ENCODE measurements around the gene HOXD10.

The HOXD10 gene

GRCh38 chr2:176157499-176158185 is 41.1 kb downstream of the HOXD10 start:
- in situ Hi-C loops (cut with MboI; ENCODE audit: low sequenced_read_pairs), result no loop called here

- in situ Hi-C loops (cut with MboI; ENCODE audit: low sequenced_read_pairs), result no loop called here
Observed at GRCh38 chr2:176158186-176158591, 41.6 kb downstream of the HOXD10 start.

- in situ Hi-C loops (cut with MboI; ENCODE audit: low sequenced_read_pairs), result no loop called here
Observed at GRCh38 chr2:176158855-176159662, 42.5 kb downstream of the HOXD10 start.

- in situ Hi-C loops (cut with MboI; ENCODE audit: low sequenced_read_pairs), result no loop called here
Observed at GRCh38 chr2:176159663-176160250, 43.2 kb downstream of the HOXD10 start.

GRCh38 chr2:176160251-176160985 is 43.8 kb downstream of the HOXD10 start:
- in situ Hi-C loops (cut with MboI; ENCODE audit: low sequenced_read_pairs), result no loop called here

- in situ Hi-C loops (cut with MboI; ENCODE audit: low sequenced_read_pairs), result no loop called here
Observed at GRCh38 chr2:176160986-176161824, 44.6 kb downstream of the HOXD10 start.

GRCh38 chr2:176161825-176162626 is 45.4 kb downstream of the HOXD10 start:
- in situ Hi-C loops (cut with MboI; ENCODE audit: low sequenced_read_pairs), result no loop called here

- in situ Hi-C loops (cut with MboI; ENCODE audit: low sequenced_read_pairs), result no loop called here
Observed at GRCh38 chr2:176162911-176163671, 46.5 kb downstream of the HOXD10 start.

GRCh38 chr2:176163672-176164056 is 47.1 kb downstream of the HOXD10 start:
- in situ Hi-C loops (cut with MboI; ENCODE audit: low sequenced_read_pairs), result no loop called here

- in situ Hi-C loops (cut with MboI; ENCODE audit: low sequenced_read_pairs), result no loop called here
Observed at GRCh38 chr2:176164201-176164600, 47.6 kb downstream of the HOXD10 start.

- in situ Hi-C loops (cut with MboI; ENCODE audit: low sequenced_read_pairs), result no loop called here
Observed at GRCh38 chr2:176164611-176165369, 48.2 kb downstream of the HOXD10 start.

GRCh38 chr2:176165370-176166050 is 48.9 kb downstream of the HOXD10 start:
- in situ Hi-C loops (cut with MboI; ENCODE audit: low sequenced_read_pairs), result no loop called here

- in situ Hi-C loops (cut with MboI; ENCODE audit: low sequenced_read_pairs), result no loop called here
Observed at GRCh38 chr2:176166272-176166671, 49.7 kb downstream of the HOXD10 start.

- in situ Hi-C loops (cut with MboI; ENCODE audit: low sequenced_read_pairs), result no loop called here
Observed at GRCh38 chr2:176167398-176167797, 50.8 kb downstream of the HOXD10 start.

GRCh38 chr2:176169181-176169580 is 52.6 kb downstream of the HOXD10 start:
- in situ Hi-C loops (cut with MboI; ENCODE audit: low sequenced_read_pairs), result no loop called here

Data from HL-60/S4 treated with retinoic acid at 250 ng/mL for 4 days and 3 days (cell line).